Neural cell (in vitro differentiated cells): ENCODE data around the gene ETV3L. TPM values are rescaled to one million over a fixed set of nuclear protein-coding genes. Genes with fewer than 3 reads are reported as not detected.
"Not testable (repeated sequence)": the region's sequence is repeated elsewhere in the genome, so short reads cannot be mapped to it uniquely, and the experiment has no call there.

Source experiments
- H2AFZ ChIP-seq: fragments of 200-600, 300-800 bp; sonication (generic), shearing (Covaris generic); 2 replicates; pipeline ENCODE4 v1.6.0; 2014; ENCODE audit warnings: low read depth, mild to moderate bottlenecking, antibody characterized with exemption, low read length, moderate library complexity
- H3F3A ChIP-seq: fragments of 200-600 bp; shearing (Covaris generic); 2 replicates; pipeline ENCODE4 v1.6.1; 2016; ENCODE audit warnings: mild to moderate bottlenecking, moderate library complexity, mixed read lengths, antibody characterized with exemption, low read length; ENCODE audit not compliant: insufficient read depth, poor library complexity, severe bottlenecking
- H3K27ac ChIP-seq: fragments of 200-600, 300-800 bp; sonication (generic), shearing (Covaris generic); 2 replicates; pipeline ENCODE4 v1.5.1; 2014; ENCODE audit warnings: mild to moderate bottlenecking, low read length, moderate library complexity
- H3K27me3 ChIP-seq: fragments of 300-800, 200-600 bp; sonication (generic), shearing (Covaris generic); 2 replicates; pipeline ENCODE4 v1.6.0; 2014; ENCODE audit warnings: mild to moderate bottlenecking, low read depth, low read length, moderate library complexity; ENCODE audit not compliant: insufficient read depth
- H3K36me3 ChIP-seq: fragments of 300-800, 200-600 bp; sonication (generic), shearing (Covaris generic); 2 replicates; pipeline ENCODE4 v1.5.1; 2014; ENCODE audit warnings: mild to moderate bottlenecking, antibody characterized with exemption, low read length, moderate library complexity; ENCODE audit not compliant: insufficient read depth
- H3K4me2 ChIP-seq: fragments of 300-800, 200-600 bp; sonication (generic), shearing (Covaris generic); 2 replicates; pipeline ENCODE4 v1.6.0; 2014; ENCODE audit warnings: mild to moderate bottlenecking, low read length
- H3K4me3 ChIP-seq: fragments of 300-800, 200-600 bp; sonication (generic), shearing (Covaris generic); 2 replicates; pipeline ENCODE4 v1.5.1; 2014; ENCODE audit warnings: mild to moderate bottlenecking, low read length, moderate library complexity
- H3K79me2 ChIP-seq: fragments of 200-600 bp; shearing (Covaris generic); replicated peaks from 2 replicates; pipeline ENCODE4 v1.6.0; 2014; ENCODE audit warnings: mild to moderate bottlenecking, low read length, moderate library complexity; ENCODE audit not compliant: insufficient read depth
- H3K9ac ChIP-seq: fragments of 300-800, 200-600 bp; sonication (generic), shearing (Covaris generic); 2 replicates; pipeline ENCODE4 v1.6.1; 2016; ENCODE audit warnings: mild to moderate bottlenecking, low read length, mixed read lengths
- H3K9me2 ChIP-seq: fragments of 200-600 bp; shearing (Covaris generic); 2 replicates; pipeline ENCODE4 v1.6.1; 2016; ENCODE audit warnings: mild to moderate bottlenecking, low read length, mixed read lengths; ENCODE audit not compliant: insufficient read depth
- H3K9me3 ChIP-seq: fragments of 200-600, 300-800 bp; sonication (generic), shearing (Covaris generic); 2 replicates; pipeline ENCODE4 v1.6.1; 2016; ENCODE audit warnings: mild to moderate bottlenecking, mixed run types, low read length, moderate library complexity, mixed read lengths
- H4K20me1 ChIP-seq: fragments of 200-600 bp; shearing (Covaris generic); 2 replicates; pipeline ENCODE4 v1.6.1; 2016; ENCODE audit warnings: mild to moderate bottlenecking, mixed run types; ENCODE audit not compliant: insufficient read depth
- CTCF ChIP-seq: fragments of 450-650 bp; IDR thresholded peaks from 2 replicates; pipeline ENCODE4 v1.5.1; 2014; ENCODE audit warnings: antibody characterized with exemption, mild to moderate bottlenecking, moderate library complexity; ENCODE audit not compliant: poor library complexity, severe bottlenecking
- EP300 ChIP-seq: fragments of 450-650 bp; conservative IDR thresholded peaks from 2 replicates; pipeline ENCODE4 v1.6.1; 2014; ENCODE audit warnings: antibody characterized with exemption, mild to moderate bottlenecking, moderate library complexity; ENCODE audit not compliant: poor library complexity, severe bottlenecking
- EZH2 ChIP-seq: fragments of 200-600, 300-800 bp; shearing (Covaris generic), sonication (generic); IDR thresholded peaks from 2 replicates; pipeline ENCODE4 v1.6.1; 2014; ENCODE audit warnings: antibody characterized with exemption, low read length, borderline replicate concordance, mild to moderate bottlenecking; ENCODE audit not compliant: insufficient read depth, poor library complexity, severe bottlenecking
- MXI1 ChIP-seq: fragments of 450-650 bp; conservative IDR thresholded peaks from 2 replicates; pipeline ENCODE4 v1.6.1; 2014; ENCODE audit warnings: antibody characterized with exemption, mild to moderate bottlenecking; ENCODE audit not compliant: poor library complexity, severe bottlenecking
- POLR2AphosphoS5 ChIP-seq: IDR thresholded peaks from 2 replicates; pipeline ENCODE4 v1.6.1; 2012
- RAD21 ChIP-seq: fragments of 450-650 bp; conservative IDR thresholded peaks from 2 replicates; pipeline ENCODE4 v1.6.1; 2014; ENCODE audit warnings: antibody characterized with exemption, mild to moderate bottlenecking, moderate library complexity
- SMC3 ChIP-seq: fragments of 450-650 bp; conservative IDR thresholded peaks from 2 replicates; pipeline ENCODE4 v1.6.1; 2014; ENCODE audit warnings: antibody characterized with exemption, mild to moderate bottlenecking, moderate library complexity; ENCODE audit not compliant: poor library complexity
- TAF1 ChIP-seq: IDR thresholded peaks from 2 replicates; pipeline ENCODE4 v1.6.1; 2012; ENCODE audit warnings: low read depth
- polyA plus RNA-seq: library from polyadenylated mRNA; depleted of rRNA; stranded (reverse); fragments of >200 nt; gene quantifications from 2 replicates; pipeline ENCODE4 v1.2.3, GENCODE V29; 2014
- TF ChIP-seq, protein P1 (sequence below): IDR thresholded peaks from 2 replicates; pipeline ENCODE4 v1.6.1; 2012; ENCODE audit warnings: borderline replicate concordance

The ETV3L gene
- polyA plus RNA-seq, 1 donor from 2014 or later, result not detected

DNA sequence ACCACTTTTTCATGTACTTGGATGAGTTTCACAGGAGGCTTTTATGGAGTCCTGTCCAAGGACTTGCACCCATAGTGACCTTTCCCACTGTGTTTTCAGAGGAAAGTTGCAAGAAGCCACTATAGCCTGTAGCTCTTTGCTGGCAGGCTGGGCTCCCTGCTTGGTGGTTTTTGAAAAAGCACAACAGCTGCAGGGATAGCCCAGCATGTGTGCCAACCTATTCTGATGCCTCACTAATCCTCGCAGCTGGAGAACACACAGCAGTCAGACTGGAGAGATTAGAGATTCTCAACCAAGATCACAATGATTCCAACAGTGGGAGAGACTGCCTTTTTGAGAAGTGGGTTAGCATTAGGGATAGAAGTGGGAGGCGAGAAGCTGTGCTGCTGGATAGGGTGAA, 30.0 kb downstream of the ETV3L start:
- H3K9me2 ChIP-seq, result no peaks in the 10 kb centered on the region
- H3K4me3 ChIP-seq, result no peak overlapping the region
- no peaks in the 10 kb centered on the region for H4K20me1 ChIP-seq
- no peaks in the 10 kb centered on the region for H3K27me3 ChIP-seq
- no peak overlapping the region for H2AFZ ChIP-seq
- H3K9me3 ChIP-seq, result no peaks in the 10 kb centered on the region
- TF ChIP-seq RAD21 (no peak), SMC3 (no peak), EZH2 (no peak), EP300 (no peak), MXI1 (no peak), POLR2AphosphoS5 (no peak), TAF1 (no peak)
- TF ChIP-seq, protein P1, sequence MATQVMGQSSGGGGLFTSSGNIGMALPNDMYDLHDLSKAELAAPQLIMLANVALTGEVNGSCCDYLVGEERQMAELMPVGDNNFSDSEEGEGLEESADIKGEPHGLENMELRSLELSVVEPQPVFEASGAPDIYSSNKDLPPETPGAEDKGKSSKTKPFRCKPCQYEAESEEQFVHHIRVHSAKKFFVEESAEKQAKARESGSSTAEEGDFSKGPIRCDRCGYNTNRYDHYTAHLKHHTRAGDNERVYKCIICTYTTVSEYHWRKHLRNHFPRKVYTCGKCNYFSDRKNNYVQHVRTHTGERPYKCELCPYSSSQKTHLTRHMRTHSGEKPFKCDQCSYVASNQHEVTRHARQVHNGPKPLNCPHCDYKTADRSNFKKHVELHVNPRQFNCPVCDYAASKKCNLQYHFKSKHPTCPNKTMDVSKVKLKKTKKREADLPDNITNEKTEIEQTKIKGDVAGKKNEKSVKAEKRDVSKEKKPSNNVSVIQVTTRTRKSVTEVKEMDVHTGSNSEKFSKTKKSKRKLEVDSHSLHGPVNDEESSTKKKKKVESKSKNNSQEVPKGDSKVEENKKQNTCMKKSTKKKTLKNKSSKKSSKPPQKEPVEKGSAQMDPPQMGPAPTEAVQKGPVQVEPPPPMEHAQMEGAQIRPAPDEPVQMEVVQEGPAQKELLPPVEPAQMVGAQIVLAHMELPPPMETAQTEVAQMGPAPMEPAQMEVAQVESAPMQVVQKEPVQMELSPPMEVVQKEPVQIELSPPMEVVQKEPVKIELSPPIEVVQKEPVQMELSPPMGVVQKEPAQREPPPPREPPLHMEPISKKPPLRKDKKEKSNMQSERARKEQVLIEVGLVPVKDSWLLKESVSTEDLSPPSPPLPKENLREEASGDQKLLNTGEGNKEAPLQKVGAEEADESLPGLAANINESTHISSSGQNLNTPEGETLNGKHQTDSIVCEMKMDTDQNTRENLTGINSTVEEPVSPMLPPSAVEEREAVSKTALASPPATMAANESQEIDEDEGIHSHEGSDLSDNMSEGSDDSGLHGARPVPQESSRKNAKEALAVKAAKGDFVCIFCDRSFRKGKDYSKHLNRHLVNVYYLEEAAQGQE, result no peak
- no peaks in the 10 kb centered on the region for H3K79me2 ChIP-seq
- no peak overlapping the region for H3K4me2 ChIP-seq
- H3F3A ChIP-seq, result no peaks in the 10 kb centered on the region
- no peak overlapping the region for H3K27ac ChIP-seq
- H3K36me3 ChIP-seq, result no peaks in the 10 kb centered on the region
- H3K9ac ChIP-seq, result no peak overlapping the region

DNA sequence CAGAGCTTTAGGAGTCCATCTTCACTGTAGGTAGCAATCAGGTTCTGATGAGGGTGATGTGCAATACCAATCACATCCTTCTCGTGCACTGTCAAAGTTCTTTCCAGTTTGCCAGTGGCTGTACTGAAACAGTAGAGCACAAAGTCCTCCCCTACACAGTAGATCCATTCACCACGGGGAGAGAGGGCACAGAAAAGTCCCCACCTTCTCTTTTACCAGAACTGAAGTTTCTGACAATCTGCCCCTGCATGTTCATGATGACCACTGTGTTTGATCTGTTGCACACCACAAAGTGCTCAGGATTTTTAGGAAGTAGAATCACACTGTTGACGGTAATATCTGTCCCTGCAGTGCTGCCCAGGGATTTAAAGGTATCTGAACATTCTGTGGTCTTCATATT, 40.4 kb downstream of the ETV3L start:
- H2AFZ ChIP-seq, H3K4me2 ChIP-seq, H3K27me3 ChIP-seq, H3K4me3 ChIP-seq, H3K79me2 ChIP-seq, H3K9me3 ChIP-seq, H3K9ac ChIP-seq, H3K36me3 ChIP-seq, H4K20me1 ChIP-seq, H3K9me2 ChIP-seq, H3F3A ChIP-seq, H3K27ac ChIP-seq: not testable (repeated sequence)

DNA sequence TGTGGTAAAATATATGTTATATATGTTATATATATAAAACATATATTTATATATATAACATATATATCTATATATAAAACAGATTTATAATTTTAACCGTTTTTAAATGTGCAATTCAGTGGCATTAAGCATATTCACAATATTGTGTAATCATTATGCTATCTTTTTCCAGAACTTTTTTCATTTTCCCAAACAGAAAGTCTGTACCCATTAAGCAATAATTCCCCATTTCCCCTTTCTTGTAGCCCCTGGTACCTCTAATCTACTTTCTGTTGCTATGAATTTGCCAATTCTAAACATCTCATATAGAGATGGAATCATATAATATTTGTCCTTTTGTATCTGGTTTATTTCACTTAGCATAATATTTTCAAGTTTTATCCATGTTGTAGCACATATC, 43.3 kb downstream of the ETV3L start:
- no peaks in the 10 kb centered on the region for H3F3A ChIP-seq

More for the DNA sequence above, 43.3 kb downstream of the ETV3L start:
- peaks cover 2% of the 10 kb centered on the region for H3K9me3 ChIP-seq
- no peak overlapping the region for H3K4me3 ChIP-seq
- H3K27me3 ChIP-seq, result no peaks in the 10 kb centered on the region
- no peak for TF ChIP-seq RAD21
- TF ChIP-seq TAF1, result no peak
- TF ChIP-seq EP300, result no peak
- TF ChIP-seq CTCF, result no peak
- TF ChIP-seq EZH2, result no peak
- TF ChIP-seq POLR2AphosphoS5, result no peak
- no peak for TF ChIP-seq SMC3
- TF ChIP-seq, protein P1, result no peak
- TF ChIP-seq MXI1, result no peak
- H3K4me2 ChIP-seq, result no peak overlapping the region
- H3K36me3 ChIP-seq, result no peaks in the 10 kb centered on the region
- H4K20me1 ChIP-seq, result no peaks in the 10 kb centered on the region
- H2AFZ ChIP-seq, result no peak overlapping the region
- no peak overlapping the region for H3K27ac ChIP-seq
- no peak overlapping the region for H3K9ac ChIP-seq
- no peaks in the 10 kb centered on the region for H3K9me2 ChIP-seq
- H3K79me2 ChIP-seq, result no peaks in the 10 kb centered on the region
